Activated T-cell treated with anti-CD3 and anti-CD28 coated beads, Interleukin-2, amount 50 U/mL, for 72 hours (primary cell): ENCODE results near the gene MYO3B. TPM values are rescaled to one million over a fixed set of nuclear protein-coding genes. Genes with fewer than 3 reads are reported as not detected.
"Not testable (repeated sequence)": the region's sequence is repeated elsewhere in the genome, so short reads cannot be mapped to it uniquely, and the experiment has no call there.

Experiments used
- ATAC-seq, 2 donors: fragments of 150-1000 bp; cut with Tn5 transposase; replicated peaks in 1 of 2; 2 replicates each; pipeline ENCODE4 v1.10.0; 2021; ENCODE audit warnings: moderate library complexity in 2 of 2, mild to moderate bottlenecking in 1 of 2
- DNase-seq, 2 donors: peaks; one replicate each; pipeline ENCODE4 v3.0.0; 2021 to 2022; ENCODE audit warnings: mixed read lengths in 1 of 2
- H3K27ac Mint-ChIP-seq: one replicate; pipeline ENCODE4 v1.8.0; 2022; ENCODE audit warnings: mild to moderate bottlenecking, moderate library complexity, mixed read lengths
- H3K27me3 Mint-ChIP-seq: one replicate; pipeline ENCODE4 v1.8.0; 2022; ENCODE audit warnings: low read depth, mixed read lengths
- H3K36me3 Mint-ChIP-seq, 2 donors: one replicate each; pipeline ENCODE4 v1.8.0; 2022; ENCODE audit warnings: mixed read lengths in 2 of 2, mild to moderate bottlenecking in 1 of 2; ENCODE audit not compliant: insufficient read depth in 2 of 2
- H3K4me1 Mint-ChIP-seq: one replicate; pipeline ENCODE4 v1.8.0; 2022; ENCODE audit warnings: low read depth, mixed read lengths
- H3K4me3 Mint-ChIP-seq, 2 donors: one replicate each; pipeline ENCODE4 v1.8.0; 2022; ENCODE audit warnings: mild to moderate bottlenecking in 2 of 2, mixed read lengths in 2 of 2, moderate library complexity in 2 of 2
- H3K9me3 Mint-ChIP-seq, 2 donors: one replicate each; pipeline ENCODE4 v1.8.0; 2022; ENCODE audit warnings: mixed read lengths in 2 of 2
- total RNA-seq, 2 donors: library from RNA; stranded (reverse); gene quantifications; one replicate each; pipeline ENCODE4 v1.2.3, GENCODE V29; 2022

The MYO3B gene
- total RNA-seq, 2 donors from 2014 or later: 3.8 to 4.1 TPM

- no peak for ATAC-seq
Measured at GRCh38 chr2:170643346-170643745, 465.4 kb downstream of the MYO3B start.

DNA sequence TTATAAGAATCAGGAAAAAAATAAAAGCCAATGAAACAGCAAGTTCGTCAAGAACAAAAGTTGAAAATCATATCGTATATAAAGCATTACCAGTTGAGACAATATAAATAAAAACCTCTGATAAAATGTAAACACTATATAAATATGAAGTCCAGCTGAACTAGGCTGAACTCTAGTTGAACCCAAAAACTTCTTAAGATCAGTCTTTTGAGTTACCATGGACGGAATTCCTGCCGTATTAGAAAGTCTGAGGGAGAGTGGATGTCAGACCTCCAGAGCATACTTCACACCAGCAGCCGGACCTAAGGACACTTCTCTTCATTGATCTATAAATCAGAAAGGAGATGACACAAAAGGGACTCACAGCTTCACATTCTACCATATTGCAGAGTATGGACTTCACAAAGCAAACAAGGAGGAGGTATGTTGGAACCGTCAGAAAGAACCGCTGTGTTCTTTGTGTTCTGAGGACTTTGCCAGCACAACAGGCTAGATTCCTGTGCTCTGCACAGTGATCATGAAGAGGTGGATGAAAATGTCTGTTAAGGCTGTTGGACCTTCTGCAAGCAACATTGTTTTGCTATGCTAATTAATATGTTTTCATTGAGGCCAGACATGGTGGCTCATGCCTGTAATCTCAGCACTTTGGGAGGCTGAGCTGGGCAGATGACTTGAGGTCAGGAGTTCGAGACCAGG is 469.9 kb downstream of the MYO3B start:
- Mint-ChIP-seq H3K36me3 (no peaks in the 10 kb centered on the region), H3K4me3 (no peak overlapping the region), H3K27me3 (peaks cover 8% of the 10 kb centered on the region), H3K27ac (no peak overlapping the region), H3K9me3 (no peaks in the 10 kb centered on the region), H3K4me1 (peaks cover 16% of the 10 kb centered on the region)
- DNase-seq: no peak
- ATAC-seq: peak in 1 of 2 donors; percentile 55

More at GRCh38 chr2:170643346-170643745, 465.4 kb downstream of the MYO3B start:
- no peak for DNase-seq
- Mint-ChIP-seq H3K27me3 (no peaks in the 10 kb centered on the region), H3K4me3 (no peak overlapping the region), H3K36me3 (no peaks in the 10 kb centered on the region), H3K9me3 (no peaks in the 10 kb centered on the region), H3K27ac (no peak overlapping the region), H3K4me1 (no peaks in the 10 kb centered on the region)

DNA sequence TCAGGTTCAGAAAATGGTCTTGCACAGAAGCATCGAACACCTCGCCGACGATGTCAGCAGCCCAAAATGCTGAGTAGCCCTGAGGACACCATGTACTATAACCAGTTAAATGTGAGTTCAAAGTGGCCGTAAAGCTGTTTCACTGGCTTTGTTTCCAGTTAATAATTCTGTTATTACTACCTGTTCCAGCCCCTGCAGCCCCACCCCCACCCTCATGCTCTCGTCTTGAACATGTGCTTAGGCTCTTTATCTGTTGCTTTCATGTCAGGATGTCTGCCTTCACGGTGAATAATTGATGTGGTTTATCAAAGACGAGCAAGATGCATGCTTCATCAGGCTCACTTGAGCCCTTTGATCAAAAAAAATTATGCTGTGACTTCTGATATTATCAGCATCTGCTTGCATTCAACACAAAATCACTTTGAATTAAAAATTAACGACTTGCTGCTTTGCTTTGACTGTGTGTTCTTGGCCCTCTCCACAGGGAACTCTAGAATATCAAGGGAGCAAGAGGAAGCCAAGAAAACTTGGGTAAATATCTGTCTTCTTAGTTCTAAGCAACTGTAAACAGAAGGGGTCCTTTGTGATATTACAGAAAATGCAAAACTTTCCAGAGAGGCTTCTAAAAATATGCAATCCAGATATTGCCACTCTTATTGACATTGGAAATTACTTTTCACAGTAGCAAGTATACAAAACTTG is 473.8 kb downstream of the MYO3B start:
- Mint-ChIP-seq H3K27ac (no peak overlapping the region), H3K27me3 (peaks cover 8% of the 10 kb centered on the region), H3K36me3 (no peaks in the 10 kb centered on the region), H3K4me3 (peak overlapping the region in 1 of 2 donors; percentile 70), H3K9me3 (no peaks in the 10 kb centered on the region), H3K4me1 (peaks cover 16% of the 10 kb centered on the region)
- ATAC-seq (peak in 1 of 2 donors; percentile 28), DNase-seq (no peak)

DNA sequence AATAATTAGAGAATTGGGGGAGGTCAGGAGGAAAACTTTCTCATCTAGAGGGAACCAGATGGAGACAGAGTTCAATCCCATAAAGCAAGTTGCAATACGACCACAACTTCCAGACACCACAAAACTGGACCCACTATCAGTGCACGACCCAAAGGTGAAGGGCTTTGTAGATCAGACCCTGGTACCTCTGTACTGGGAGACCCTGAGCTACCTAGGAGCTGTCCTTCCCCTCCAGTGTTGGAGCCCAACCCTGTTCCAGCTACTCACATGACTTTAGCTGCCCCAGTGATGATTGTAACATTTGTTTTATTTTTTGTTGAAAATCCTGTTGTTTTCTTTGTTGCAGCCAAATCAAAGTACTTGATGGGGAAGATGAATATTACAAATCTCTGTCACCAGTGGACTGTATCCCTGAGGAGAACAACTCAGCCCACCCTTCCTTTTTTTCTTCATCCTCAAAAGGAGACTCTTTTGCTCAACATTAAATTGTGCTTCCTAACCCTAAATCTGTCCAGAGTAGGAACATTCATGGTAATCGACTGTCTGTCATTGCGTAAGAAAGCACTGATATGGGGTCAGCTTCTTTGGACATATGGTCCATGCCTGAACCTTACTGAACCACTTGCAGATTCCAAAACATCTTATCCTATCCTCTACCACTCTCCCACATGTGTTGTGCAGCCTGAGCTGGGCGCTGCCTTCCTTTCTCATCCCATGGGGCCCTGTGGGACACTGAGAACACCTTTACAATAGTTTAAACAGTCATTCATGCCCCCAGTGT is 474.9 kb downstream of the MYO3B start:
- ATAC-seq: no peak

DNA sequence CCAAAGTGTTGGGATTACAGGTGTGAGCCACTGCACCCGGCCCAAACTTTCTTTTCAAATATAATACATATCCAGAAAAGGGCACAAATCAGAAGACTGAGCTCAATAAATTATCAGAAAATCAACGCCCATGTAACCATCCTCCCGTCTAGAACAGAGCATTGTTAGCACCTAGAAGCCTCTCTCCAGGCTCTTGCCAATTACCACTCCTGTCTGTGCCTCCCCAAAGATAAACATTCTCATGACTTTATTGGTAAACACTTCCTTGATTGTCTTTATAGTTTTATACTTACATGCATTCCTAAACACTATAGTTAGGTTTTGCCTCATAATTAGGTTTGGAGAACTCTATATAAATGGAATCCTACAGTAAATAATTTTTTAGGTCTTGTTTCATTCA is 478.7 kb downstream of the MYO3B start:
- Mint-ChIP-seq H3K27ac (no peak overlapping the region), H3K4me1 (peaks cover 5% of the 10 kb centered on the region), H3K36me3 (no peaks in the 10 kb centered on the region), H3K4me3 (no peak overlapping the region), H3K9me3 (no peaks in the 10 kb centered on the region), H3K27me3 (no peaks in the 10 kb centered on the region)
- no peak for DNase-seq
- ATAC-seq: no peak

More for the DNA sequence above, 474.9 kb downstream of the MYO3B start:
- Mint-ChIP-seq H3K27me3 (peaks cover 8% of the 10 kb centered on the region), H3K4me3 (no peak overlapping the region), H3K36me3 (no peaks in the 10 kb centered on the region), H3K4me1 (peaks cover 16% of the 10 kb centered on the region), H3K9me3 (no peaks in the 10 kb centered on the region), H3K27ac (no peak overlapping the region)
- no peak for DNase-seq

DNA sequence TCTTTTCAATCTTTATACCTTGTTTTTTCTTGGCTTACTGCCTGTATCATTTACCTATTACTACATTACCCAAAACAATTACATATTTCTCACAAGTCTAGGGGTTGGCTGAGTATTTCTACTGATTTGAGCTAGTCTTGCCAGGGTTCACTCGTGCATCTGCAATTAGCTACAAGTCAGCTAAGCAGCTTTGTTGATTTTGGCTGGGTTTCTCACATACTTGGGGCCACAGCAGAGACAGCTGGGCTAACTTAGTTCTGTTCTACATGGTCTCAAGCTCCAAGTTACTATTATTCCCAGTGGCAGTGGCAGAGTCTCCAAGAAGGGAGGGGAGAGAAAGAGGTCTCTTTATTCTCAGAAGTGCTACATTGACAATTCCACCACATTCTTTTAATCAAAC is 482.5 kb downstream of the MYO3B start:
- ATAC-seq: no peak
- Mint-ChIP-seq H3K4me3 (no peak overlapping the region), H3K4me1 (no peaks in the 10 kb centered on the region), H3K27ac (no peak overlapping the region), H3K27me3 (no peaks in the 10 kb centered on the region), H3K36me3 (no peaks in the 10 kb centered on the region), H3K9me3 (no peaks in the 10 kb centered on the region)
- DNase-seq: no peak

DNA sequence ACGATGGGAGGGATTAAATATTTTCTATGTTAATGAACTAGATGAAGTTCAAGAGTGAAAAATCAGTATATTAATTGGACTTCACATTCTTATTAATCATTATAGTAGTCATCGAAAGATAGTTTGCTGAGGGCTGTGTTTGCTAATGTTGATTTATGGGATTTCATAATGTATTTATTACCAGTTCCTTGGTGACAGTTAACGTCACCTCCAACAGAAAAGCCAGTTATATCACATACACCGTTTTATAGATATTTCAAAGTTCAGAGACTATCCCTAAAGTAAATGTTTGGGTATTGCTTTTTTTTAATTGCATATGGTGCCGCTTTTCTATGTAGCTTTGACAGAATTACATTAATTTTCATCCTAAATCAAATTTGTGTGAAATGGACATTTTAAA is 487.8 kb downstream of the MYO3B start:
- ATAC-seq (no peak), DNase-seq (no peak)
- Mint-ChIP-seq H3K4me3 (no peak overlapping the region), H3K4me1 (no peaks in the 10 kb centered on the region), H3K27me3 (no peaks in the 10 kb centered on the region), H3K36me3 (no peaks in the 10 kb centered on the region), H3K27ac (no peak overlapping the region), H3K9me3 (no peaks in the 10 kb centered on the region)

DNA sequence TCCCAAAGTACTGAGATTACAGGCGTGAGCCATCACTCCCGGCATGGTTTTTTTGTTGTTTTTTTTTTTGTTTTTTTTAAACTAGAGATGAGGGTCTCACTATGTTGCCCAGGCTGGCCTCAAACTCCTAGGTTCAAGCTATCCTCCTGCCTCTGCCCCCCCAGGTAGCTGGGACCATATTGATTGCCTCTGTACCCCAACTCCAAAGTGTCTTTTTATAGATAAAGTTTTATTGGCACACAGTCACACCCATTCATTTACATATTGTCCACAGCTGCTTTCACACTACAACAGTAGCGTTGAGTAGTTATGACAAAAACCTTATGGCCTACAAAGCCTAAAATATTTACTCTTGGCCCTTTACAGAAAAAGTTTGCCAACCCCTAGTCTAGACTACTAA is 492.0 kb downstream of the MYO3B start:
- no peaks in the 10 kb centered on the region for H3K27me3 Mint-ChIP-seq
- no peak overlapping the region for H3K4me3 Mint-ChIP-seq
- H3K9me3 Mint-ChIP-seq: no peaks in the 10 kb centered on the region
- H3K27ac Mint-ChIP-seq: no peak overlapping the region
- H3K36me3 Mint-ChIP-seq: no peaks in the 10 kb centered on the region
- ATAC-seq: no peak
- H3K4me1 Mint-ChIP-seq: no peaks in the 10 kb centered on the region
- no peak for DNase-seq

- Mint-ChIP-seq H3K4me1 (no peaks in the 10 kb centered on the region), H3K27me3 (no peaks in the 10 kb centered on the region), H3K36me3 (no peaks in the 10 kb centered on the region), H3K27ac (no peak overlapping the region), H3K4me3 (no peak overlapping the region), H3K9me3 (no peaks in the 10 kb centered on the region)
- no peak for ATAC-seq
- no peak for DNase-seq
Measured at GRCh38 chr2:170670651-170671050, 492.7 kb downstream of the MYO3B start.

- no peaks in the 10 kb centered on the region for H3K27me3 Mint-ChIP-seq
Measured at GRCh38 chr2:170671079-170671478, 493.1 kb downstream of the MYO3B start.

GRCh38 chr2:170674282-170674681 is 496.3 kb downstream of the MYO3B start:
- H3K36me3 Mint-ChIP-seq, H3K4me3 Mint-ChIP-seq, H3K4me1 Mint-ChIP-seq, H3K9me3 Mint-ChIP-seq, H3K27ac Mint-ChIP-seq, ATAC-seq, DNase-seq, H3K27me3 Mint-ChIP-seq: not testable (repeated sequence)

More at GRCh38 chr2:170671079-170671478, 493.1 kb downstream of the MYO3B start:
- Mint-ChIP-seq H3K4me1 (no peaks in the 10 kb centered on the region), H3K4me3 (no peak overlapping the region), H3K9me3 (no peaks in the 10 kb centered on the region), H3K27ac (no peak overlapping the region), H3K36me3 (no peaks in the 10 kb centered on the region)
- no peak for DNase-seq
- no peak for ATAC-seq

GRCh38 chr2:170675701-170676100 is 497.8 kb downstream of the MYO3B start:
- ATAC-seq (no peak), DNase-seq (no peak)
- no peaks in the 10 kb centered on the region for H3K9me3 Mint-ChIP-seq
- H3K27ac Mint-ChIP-seq: no peak overlapping the region
- no peaks in the 10 kb centered on the region for H3K4me1 Mint-ChIP-seq
- no peak overlapping the region for H3K4me3 Mint-ChIP-seq
- H3K36me3 Mint-ChIP-seq: no peaks in the 10 kb centered on the region
- no peaks in the 10 kb centered on the region for H3K27me3 Mint-ChIP-seq

GRCh38 chr2:170679607-170680079 is 501.7 kb downstream of the MYO3B start:
- ATAC-seq: no peak
- no peaks in the 10 kb centered on the region for H3K4me1 Mint-ChIP-seq
- H3K4me3 Mint-ChIP-seq: no peak overlapping the region
- no peaks in the 10 kb centered on the region for H3K36me3 Mint-ChIP-seq
- no peaks in the 10 kb centered on the region for H3K27me3 Mint-ChIP-seq
- no peak overlapping the region for H3K27ac Mint-ChIP-seq
- no peak for DNase-seq
- H3K9me3 Mint-ChIP-seq: no peaks in the 10 kb centered on the region
